ENCODE results near the gene SEMA4A.
"Not testable (repeated sequence)": the region's sequence is repeated elsewhere in the genome, so short reads cannot be mapped to it uniquely, and the experiment has no call there.

The SEMA4A gene

GRCh38 chr1:156153362-156153761, at the start of gene SEMA4A:
Gene SEMA4A (plus strand): TSS chr1:156153585. CDS start chr1:156154579, 994 bp downstream.
- DNase-seq (ENCODE audit: low spot score) = no peak

GRCh38 chr1:156104065-156104810, 49.1 kb upstream of the SEMA4A start:
- peak; percentile 46 for DNase-seq (ENCODE audit: low spot score)

- DNase-seq (ENCODE audit: low spot score) = no peak
Observed at GRCh38 chr1:156104861-156105832, 48.2 kb upstream of the SEMA4A start.

- no peak for DNase-seq (ENCODE audit: low spot score)
Observed at GRCh38 chr1:156106624-156107488, 46.5 kb upstream of the SEMA4A start.

GRCh38 chr1:156108057-156108456, 45.3 kb upstream of the SEMA4A start:
- DNase-seq (ENCODE audit: low spot score) = no peak

GRCh38 chr1:156108664-156109241, 44.6 kb upstream of the SEMA4A start:
- no peak for DNase-seq (ENCODE audit: low spot score)

GRCh38 chr1:156110252-156110651, 43.1 kb upstream of the SEMA4A start:
- no peak for DNase-seq (ENCODE audit: low spot score)

- DNase-seq (ENCODE audit: low spot score) = no peak
Observed at GRCh38 chr1:156111355-156111962, 41.9 kb upstream of the SEMA4A start.

- no peak for DNase-seq (ENCODE audit: low spot score)
Observed at GRCh38 chr1:156112276-156113137, 40.9 kb upstream of the SEMA4A start.

GRCh38 chr1:156113282-156113950, 40.0 kb upstream of the SEMA4A start:
- DNase-seq (ENCODE audit: low spot score) = no peak

GRCh38 chr1:156114101-156114918, 39.1 kb upstream of the SEMA4A start, which contains the start of gene LMNA:
Gene LMNA (plus strand): TSS chr1:156114711. CDS start chr1:156114919, 208 bp downstream.
- DNase-seq (ENCODE audit: low spot score) = peak; percentile 84

- DNase-seq (ENCODE audit: low spot score) = no peak
Observed at GRCh38 chr1:156114919-156115513, 38.4 kb upstream of the SEMA4A start.

GRCh38 chr1:156115514-156116374, 37.6 kb upstream of the SEMA4A start:
- DNase-seq (ENCODE audit: low spot score) = no peak

GRCh38 chr1:156116731-156117130, 36.7 kb upstream of the SEMA4A start:
- not testable (repeated sequence) for DNase-seq (ENCODE audit: low spot score)

- DNase-seq (ENCODE audit: low spot score) = no peak
Observed at GRCh38 chr1:156117414-156118176, 35.8 kb upstream of the SEMA4A start.

GRCh38 chr1:156118177-156118868, 35.1 kb upstream of the SEMA4A start:
- no peak for DNase-seq (ENCODE audit: low spot score)

All from CD4-positive, alpha-beta T cell treated with Interleukin-6 at 100 ng/mL for 8 hours (primary cell).